Hematopoietic multipotent progenitor cell (in vitro differentiated cells): ENCODE results near the gene STOX2. TPM values are rescaled to one million over a fixed set of nuclear protein-coding genes. Genes with fewer than 3 reads are reported as not detected.

Experiments
- DNase-seq, 3 donors: peaks; one replicate each; pipeline ENCODE4 v3.0.0-alpha.2; 2011 to 2015; ENCODE audit warnings: low read depth in 2 of 3, low spot score in 2 of 3
- total RNA-seq: library from RNA; depleted of rRNA; stranded (reverse); fragments of >200 nt; gene quantifications from one replicate; pipeline ENCODE4 v1.2.3, GENCODE V29; 2012

Gene STOX2
- total RNA-seq, 1 donor: 0.81 TPM

DNA sequence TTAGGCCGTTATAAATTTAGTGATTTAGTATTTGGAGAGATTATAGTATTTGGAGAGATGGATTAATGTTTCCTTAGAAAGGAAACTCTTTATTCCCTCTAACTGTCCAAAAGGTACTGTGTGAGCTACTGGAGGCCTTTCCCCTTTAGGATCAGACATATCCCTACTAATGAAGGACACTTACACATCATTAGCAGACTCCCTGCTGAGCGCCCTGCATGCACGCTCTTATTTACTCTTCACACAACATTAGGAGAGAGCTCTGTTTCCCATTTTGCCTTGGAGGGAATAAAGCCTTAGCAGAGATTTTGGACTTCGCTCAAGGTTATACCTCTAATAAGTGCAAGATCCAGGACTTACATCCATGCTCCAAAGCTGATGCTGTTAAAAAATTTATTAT lies 17.8 kb upstream of the STOX2 start:
- no peak for DNase-seq

GRCh38 chr4:183888564-183888963 lies 16.5 kb upstream of the STOX2 start:
- DNase-seq: no peak

- no peak for DNase-seq
Observed at GRCh38 chr4:183889190-183889589, 15.9 kb upstream of the STOX2 start.

GRCh38 chr4:183897193-183897592 lies 7.9 kb upstream of the STOX2 start:
- DNase-seq: no peak

- no peak for DNase-seq
Observed at GRCh38 chr4:183898456-183898855, 6.7 kb upstream of the STOX2 start.

- DNase-seq: no peak
Observed at GRCh38 chr4:183903021-183903760, 1.9 kb upstream of the STOX2 start.

DNA sequence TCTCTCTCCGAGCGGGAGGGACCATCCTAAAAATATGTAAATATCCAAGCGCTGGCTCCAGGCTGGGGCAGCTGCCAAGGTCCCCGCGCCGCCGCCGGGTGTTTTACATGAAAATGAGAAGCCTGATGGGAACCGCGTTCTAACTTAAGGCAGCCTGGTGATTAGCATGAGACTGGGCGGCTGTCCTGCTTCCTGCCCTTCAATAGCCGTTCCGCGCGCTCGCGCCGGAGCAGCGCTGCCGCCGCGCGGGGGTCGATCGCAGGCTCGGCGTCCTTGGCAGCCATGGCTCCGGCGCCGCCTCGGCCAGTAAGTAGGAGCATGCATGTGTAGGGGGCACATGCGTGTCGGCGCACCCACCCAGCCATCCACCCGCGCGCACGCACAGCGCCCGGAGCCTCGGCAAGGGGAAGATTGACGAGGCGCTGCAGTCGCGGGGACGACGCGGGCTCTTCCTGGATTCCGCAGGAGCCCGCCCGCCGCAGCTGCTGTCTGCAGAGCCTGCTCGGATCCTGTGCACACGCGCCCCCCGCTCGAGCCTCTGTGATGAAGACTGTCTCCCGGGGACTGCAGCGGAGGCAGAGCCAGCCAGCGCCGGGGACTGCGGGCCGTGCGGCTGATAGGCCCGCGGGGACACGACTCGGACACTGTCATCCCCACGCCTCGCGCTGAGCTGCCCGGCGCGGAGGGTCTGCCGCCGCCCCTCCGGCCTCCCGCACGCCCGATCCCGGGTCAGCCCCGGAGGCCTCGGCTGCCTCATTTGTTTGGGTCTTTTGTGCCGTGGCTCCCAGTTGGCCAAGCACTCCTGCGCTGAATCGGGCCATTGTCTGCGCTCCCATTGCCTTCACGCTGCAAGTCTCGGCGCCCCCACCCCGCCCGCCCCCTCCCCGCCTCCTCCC lies 734 bp downstream of the STOX2 start:
- peak in 1 of 3 donors; percentile 34 for DNase-seq

GRCh38 chr4:183906489-183906738 lies 1.3 kb downstream of the STOX2 start:
- DNase-seq: no peak

- DNase-seq: peak in 1 of 3 donors; percentile 25
Observed at GRCh38 chr4:183906739-183907651, 1.9 kb downstream of the STOX2 start.

- peak in 1 of 3 donors; percentile 8 for DNase-seq
Observed at GRCh38 chr4:183907871-183908683, 3.0 kb downstream of the STOX2 start.

DNA sequence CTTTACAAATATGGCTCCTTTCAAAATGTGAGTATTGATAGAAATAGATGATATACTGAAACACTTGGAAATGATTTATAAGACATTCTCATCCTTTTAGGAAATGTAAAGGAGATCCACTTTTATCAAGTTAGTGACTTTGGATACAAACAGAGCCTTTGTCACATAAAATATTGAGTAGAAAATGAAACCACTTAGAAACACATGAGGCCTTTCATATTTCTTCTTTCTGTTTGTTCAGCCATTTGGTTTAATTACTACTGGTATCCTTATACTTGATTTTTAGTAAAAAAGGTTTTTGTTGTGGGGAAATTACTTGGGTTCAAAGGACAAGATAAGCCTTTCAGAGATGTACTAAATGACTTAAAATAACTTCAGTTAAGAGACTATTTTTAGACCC lies 4.1 kb downstream of the STOX2 start:
- no peak for DNase-seq

DNA sequence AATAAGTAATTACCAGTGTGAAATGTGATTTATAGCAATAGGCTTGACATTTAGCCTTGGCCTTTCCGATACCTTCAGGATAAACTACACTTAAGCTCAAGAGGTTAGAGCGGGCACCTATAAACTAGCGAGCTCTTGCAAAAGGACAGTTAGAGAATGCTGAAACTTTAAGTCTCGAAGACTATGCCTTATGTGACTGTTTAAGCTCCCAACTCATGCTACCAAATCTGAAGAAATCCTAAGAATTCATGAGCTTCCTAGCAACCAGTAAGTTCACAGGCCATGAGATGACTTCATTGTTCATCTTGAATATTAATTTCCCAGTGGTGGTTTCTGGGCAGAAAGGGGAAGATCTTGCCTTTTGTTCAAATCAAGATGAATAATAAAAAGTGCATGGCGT lies 4.7 kb downstream of the STOX2 start:
- no peak for DNase-seq

GRCh38 chr4:183912585-183912984 lies 7.5 kb downstream of the STOX2 start:
- DNase-seq: no peak

DNA sequence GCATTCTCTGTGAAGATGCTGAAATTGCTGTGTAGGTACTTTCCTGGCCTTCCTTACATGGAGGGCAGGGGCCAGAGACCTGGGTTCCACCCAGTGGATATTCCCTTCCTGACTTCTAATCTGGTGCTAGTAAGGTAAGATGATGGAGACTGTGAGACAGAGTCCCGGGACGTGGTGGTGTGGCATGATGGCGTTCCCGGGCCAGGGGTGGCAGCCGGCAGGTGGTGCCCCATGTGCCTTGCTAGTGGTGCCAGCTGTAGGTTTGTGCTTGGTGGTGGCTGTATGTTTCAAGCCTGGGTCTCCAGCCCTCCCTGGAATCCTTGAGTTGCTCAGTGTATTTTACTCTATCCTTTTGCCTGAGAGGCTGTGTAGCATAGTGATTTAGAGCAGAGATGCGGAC lies 10.9 kb downstream of the STOX2 start:
- DNase-seq: no peak

- DNase-seq: no peak
Observed at GRCh38 chr4:183918696-183919095, 13.6 kb downstream of the STOX2 start.

DNA sequence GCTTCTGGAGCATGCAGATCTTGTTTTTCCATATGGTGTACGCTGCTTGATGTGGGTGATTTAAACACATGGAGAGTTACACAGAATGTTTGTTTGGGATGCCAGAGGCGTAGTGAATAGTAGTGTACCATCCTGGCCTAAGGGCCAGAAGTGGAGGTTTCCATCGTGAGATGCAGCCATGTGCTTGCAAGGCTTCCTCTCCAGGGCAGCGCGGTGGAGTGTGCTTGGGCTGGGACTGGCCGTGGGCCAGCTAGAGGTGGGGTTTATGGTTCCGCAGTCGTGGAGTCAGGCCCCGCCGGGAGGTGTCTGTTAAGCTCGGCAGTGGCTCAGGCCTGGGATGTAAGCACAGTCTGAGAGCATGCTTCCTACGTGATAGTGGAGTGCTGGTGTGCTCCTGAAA lies 14.0 kb downstream of the STOX2 start:
- no peak for DNase-seq

- DNase-seq: peak in 1 of 3 donors; percentile 54
Observed at GRCh38 chr4:183920512-183920911, 15.4 kb downstream of the STOX2 start.

GRCh38 chr4:183921335-183921734 lies 16.2 kb downstream of the STOX2 start:
- DNase-seq: no peak

GRCh38 chr4:183924362-183925044 lies 19.4 kb downstream of the STOX2 start:
- DNase-seq: no peak

GRCh38 chr4:183926950-183927349 lies 21.8 kb downstream of the STOX2 start:
- DNase-seq: no peak
